ENCODE measurements around the gene DAD1.

Gene DAD1

GRCh38 chr14:22536853-22537338 lies 52.1 kb downstream of the DAD1 start:
- peak; percentile 87 for DNase-seq (ENCODE audit: low read depth)

GRCh38 chr14:22535916-22536315 lies 53.1 kb downstream of the DAD1 start:
- no peak for DNase-seq (ENCODE audit: low read depth)

GRCh38 chr14:22535126-22535525 lies 53.9 kb downstream of the DAD1 start:
- no peak for DNase-seq (ENCODE audit: low read depth)

GRCh38 chr14:22534547-22534946 lies 54.5 kb downstream of the DAD1 start:
- DNase-seq (ENCODE audit: low read depth), result no peak

- DNase-seq (ENCODE audit: low read depth), result no peak
Measured at GRCh38 chr14:22533739-22534359, 55.2 kb downstream of the DAD1 start.

GRCh38 chr14:22533057-22533704 lies 55.8 kb downstream of the DAD1 start:
- no peak for DNase-seq (ENCODE audit: low read depth)

GRCh38 chr14:22532345-22533056 lies 56.5 kb downstream of the DAD1 start:
- no peak for DNase-seq (ENCODE audit: low read depth)

GRCh38 chr14:22531451-22532344 lies 57.3 kb downstream of the DAD1 start:
- no peak for DNase-seq (ENCODE audit: low read depth)

- DNase-seq (ENCODE audit: low read depth), result no peak
Measured at GRCh38 chr14:22530127-22530526, 58.9 kb downstream of the DAD1 start.

- DNase-seq (ENCODE audit: low read depth), result no peak
Measured at GRCh38 chr14:22526744-22527143, 62.3 kb downstream of the DAD1 start.

GRCh38 chr14:22526218-22526617 lies 62.8 kb downstream of the DAD1 start:
- DNase-seq (ENCODE audit: low read depth), result no peak

- DNase-seq (ENCODE audit: low read depth), result no peak
Measured at GRCh38 chr14:22524784-22525161, 64.3 kb downstream of the DAD1 start.

GRCh38 chr14:22524115-22524783 lies 64.8 kb downstream of the DAD1 start:
- DNase-seq (ENCODE audit: low read depth), result no peak

- DNase-seq (ENCODE audit: low read depth), result no peak
Measured at GRCh38 chr14:22523283-22523682, 65.7 kb downstream of the DAD1 start.

GRCh38 chr14:22522466-22522957 lies 66.5 kb downstream of the DAD1 start:
- no peak for DNase-seq (ENCODE audit: low read depth)

GRCh38 chr14:22521449-22522239 lies 67.4 kb downstream of the DAD1 start:
- DNase-seq (ENCODE audit: low read depth), result no peak

- DNase-seq (ENCODE audit: low read depth), result no peak
Measured at GRCh38 chr14:22520796-22521195, 68.2 kb downstream of the DAD1 start.

- peak; percentile 20 for DNase-seq (ENCODE audit: low read depth)
Measured at GRCh38 chr14:22519877-22520685, 68.9 kb downstream of the DAD1 start.

GRCh38 chr14:22518073-22518472 lies 71.0 kb downstream of the DAD1 start:
- DNase-seq (ENCODE audit: low read depth), result no peak

Measured in GM04504 (cell line).